ENCODE measurements around the gene FMNL2.

Gene FMNL2

DNA sequence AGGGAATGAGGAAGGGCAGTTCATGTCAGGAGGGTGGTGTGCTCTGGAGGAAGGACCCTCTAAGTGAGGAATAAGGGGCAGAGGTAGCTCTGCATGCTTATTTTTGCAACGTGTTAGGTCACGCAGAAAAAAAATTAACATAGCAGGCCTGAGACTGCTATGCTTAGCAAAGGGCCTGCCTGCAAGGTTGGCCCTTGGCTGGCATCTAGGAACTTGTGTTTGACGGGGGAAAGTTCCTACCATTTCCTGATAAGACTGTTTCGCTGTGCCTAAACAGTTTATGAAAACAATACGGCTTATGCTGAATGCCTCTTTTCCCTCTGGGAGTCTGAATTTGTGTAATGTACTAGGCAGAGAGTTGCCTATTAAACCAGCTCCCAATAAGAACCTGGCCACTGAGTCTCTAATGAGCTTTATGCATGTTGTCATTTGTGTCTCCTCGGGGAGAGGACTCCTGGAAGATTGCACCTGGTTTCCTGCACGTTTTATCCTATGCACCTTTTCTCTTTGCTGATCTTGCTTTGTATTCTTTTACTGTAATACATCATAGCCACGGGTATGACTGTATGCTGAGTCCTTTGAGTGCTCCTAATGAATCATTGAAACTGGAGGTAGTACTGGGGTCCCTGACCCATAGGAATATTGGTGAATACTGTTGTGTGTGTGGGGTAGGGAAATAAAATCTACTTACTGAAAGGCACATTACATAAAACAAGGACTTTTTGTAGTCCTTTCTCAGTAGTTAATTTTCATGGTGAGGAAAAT is 213.3 kb downstream of the FMNL2 start:
- no peak for DNase-seq (ENCODE audit: extremely low read depth in 1 of 2, low read depth in 1 of 2)

DNA sequence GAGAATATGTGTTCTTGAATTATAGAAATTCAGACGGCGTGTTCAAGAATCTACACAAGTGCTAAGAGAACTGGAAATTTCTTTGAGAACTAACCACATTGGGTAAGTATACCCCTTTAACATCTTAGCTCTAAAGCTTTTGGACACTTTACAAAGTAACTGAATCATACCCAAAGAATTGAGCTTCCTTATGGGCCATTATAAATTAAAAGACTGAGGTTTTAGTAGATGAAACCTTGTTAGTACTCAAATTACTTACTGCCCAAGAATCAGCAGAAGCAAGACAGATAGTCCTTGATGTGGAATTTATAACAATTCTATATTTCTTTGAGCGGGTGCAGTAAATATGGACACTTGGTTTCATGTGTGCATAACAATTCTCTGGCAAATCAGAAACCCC is 214.0 kb downstream of the FMNL2 start:
- DNase-seq (ENCODE audit: extremely low read depth in 1 of 2, low read depth in 1 of 2) = no peak

DNA sequence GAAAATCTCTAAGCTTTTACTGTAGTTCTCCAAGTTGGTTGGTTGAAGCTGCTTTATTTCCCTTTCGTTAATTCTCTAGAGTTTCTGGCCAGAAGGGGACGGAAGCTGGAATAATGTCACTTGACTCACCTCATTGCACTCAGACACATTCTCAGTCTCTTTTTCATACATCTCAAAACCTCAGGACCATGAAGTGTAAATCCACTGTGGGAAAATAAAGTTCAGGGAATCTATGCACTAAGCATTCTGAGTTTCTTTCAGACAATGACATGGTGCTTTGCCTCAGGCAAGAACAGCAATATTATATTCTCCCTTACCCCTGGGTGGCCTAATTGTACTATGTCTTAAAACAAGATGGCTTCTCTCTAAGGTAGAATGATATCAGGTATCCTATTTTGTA is 214.4 kb downstream of the FMNL2 start:
- no peak for DNase-seq (ENCODE audit: extremely low read depth in 1 of 2, low read depth in 1 of 2)

DNA sequence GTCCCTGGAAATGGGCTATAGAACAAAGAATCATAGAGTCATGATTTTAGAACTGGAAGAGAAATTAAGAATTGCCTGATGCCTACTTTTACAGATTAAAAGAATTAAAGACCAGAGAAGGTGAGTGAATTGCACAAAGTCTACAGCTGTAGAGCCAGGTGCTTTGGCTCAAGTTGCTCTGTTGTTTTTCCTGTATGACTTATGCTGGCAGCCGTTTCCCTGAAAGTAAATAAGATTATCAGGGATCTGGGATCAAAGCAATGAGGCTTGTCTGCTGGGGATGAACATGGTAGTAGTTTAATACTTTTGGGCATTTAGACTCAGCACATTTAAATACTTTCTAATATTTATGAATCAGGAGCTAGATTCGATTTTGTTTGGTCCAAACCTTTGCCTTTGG is 215.4 kb downstream of the FMNL2 start:
- no peak for DNase-seq (ENCODE audit: extremely low read depth in 1 of 2, low read depth in 1 of 2)

DNA sequence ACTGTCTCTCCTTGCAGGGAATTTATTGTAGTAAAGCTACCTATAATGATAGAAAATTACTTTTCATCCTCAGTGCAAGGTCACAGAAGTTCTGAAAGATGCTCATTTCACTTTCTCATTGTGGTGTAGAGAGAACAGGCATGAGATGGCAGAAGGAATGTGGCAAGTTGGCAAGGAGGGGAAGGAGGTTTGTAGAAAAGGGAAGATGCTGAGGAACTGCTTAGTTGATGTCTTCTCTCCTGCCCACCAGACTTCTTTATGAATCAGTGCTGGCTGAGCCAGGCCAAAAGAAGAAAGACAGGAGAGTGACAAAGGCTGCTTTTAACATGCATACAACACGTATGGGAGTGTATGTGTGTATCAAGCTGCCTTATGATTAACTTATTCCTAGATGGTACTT is 217.9 kb downstream of the FMNL2 start:
- DNase-seq (ENCODE audit: extremely low read depth in 1 of 2, low read depth in 1 of 2) = no peak

DNA sequence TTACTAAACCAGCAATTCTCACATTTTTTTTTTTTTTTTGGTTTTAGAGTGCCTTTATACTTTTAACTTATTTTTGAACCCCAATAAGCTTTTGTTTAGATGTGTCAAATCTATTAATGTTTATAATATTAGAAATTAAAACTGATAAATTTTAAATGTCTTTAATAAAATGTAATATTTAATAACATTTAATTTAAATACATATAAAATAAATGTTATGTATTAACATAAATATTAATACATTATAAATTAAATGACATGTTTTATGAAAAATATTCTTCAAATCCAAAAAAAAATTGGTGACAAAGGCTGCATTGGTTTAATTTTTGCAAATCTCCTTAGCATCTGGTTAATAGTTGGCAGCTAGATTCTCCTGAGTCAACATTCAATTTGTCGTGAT is 218.5 kb downstream of the FMNL2 start:
- no peak for DNase-seq (ENCODE audit: extremely low read depth in 1 of 2, low read depth in 1 of 2)

DNA sequence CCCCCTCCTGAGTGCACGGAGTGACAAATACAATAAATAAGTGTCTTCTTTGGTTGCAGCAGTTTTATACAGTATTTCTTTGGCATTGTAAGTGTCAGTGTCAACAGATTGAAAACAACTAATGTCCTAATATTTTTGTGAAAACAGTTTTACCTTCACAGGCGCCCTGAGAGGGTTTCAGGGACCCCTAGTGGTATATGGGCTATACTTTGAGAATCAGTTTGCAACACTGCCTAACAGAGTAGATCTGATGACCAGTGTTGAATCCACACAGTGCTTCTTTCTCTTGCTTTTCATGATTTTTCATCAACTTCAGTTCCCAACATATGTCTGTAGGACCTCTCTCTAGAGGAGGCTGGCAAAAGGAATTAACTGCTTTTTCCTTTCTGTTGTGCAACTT is 220.1 kb downstream of the FMNL2 start:
- no peak for DNase-seq (ENCODE audit: extremely low read depth in 1 of 2, low read depth in 1 of 2)

DNA sequence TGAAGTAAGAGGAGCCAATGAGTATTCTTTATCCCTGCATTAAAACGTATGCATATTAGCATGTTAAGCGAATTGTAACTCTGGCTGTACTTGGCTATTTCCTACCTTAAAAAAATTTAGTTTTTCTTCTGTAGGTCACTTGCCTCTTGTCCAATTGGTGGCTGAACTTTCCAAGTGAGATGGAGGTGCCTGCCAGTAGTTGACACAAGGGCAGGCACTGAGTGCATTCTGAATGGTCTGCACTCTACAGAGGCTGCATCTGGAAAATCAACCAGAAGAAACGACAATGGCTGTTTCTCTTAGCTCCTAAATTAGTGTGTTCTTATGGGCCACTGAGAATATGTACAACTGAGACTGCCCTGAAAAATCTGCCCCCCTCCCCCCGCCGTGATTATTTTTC is 221.5 kb downstream of the FMNL2 start:
- DNase-seq (ENCODE audit: extremely low read depth in 1 of 2, low read depth in 1 of 2) = no peak

DNA sequence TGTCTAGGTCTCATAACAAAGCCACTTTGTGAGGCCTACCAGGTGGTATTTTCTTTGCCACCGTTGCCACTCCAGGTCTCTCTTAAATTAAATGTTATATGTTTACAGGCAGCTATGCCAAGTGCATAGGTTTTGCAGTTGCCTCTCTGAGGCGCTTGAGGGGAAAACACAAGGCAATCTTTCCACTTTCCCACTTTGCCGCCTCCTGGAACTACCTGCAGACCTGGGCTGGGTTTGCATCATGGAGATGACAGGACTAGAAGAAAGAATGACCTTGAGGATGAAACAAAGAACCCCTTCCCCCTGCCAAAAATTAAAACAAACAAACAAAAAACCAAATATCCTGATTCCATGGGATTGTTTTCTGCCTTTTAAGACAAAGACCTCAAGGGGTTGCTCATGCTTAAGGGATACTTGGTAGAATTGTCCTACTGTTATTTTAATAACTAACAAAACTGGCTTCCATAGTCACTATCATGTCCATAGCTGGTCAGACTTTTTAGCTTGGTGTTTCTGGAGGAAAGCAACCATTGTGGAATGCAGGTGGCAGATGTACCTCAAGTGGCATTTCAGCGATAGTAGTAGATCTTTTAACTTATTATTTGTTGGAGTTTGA is 222.4 kb downstream of the FMNL2 start:
- no peak for DNase-seq (ENCODE audit: extremely low read depth in 1 of 2, low read depth in 1 of 2)

DNA sequence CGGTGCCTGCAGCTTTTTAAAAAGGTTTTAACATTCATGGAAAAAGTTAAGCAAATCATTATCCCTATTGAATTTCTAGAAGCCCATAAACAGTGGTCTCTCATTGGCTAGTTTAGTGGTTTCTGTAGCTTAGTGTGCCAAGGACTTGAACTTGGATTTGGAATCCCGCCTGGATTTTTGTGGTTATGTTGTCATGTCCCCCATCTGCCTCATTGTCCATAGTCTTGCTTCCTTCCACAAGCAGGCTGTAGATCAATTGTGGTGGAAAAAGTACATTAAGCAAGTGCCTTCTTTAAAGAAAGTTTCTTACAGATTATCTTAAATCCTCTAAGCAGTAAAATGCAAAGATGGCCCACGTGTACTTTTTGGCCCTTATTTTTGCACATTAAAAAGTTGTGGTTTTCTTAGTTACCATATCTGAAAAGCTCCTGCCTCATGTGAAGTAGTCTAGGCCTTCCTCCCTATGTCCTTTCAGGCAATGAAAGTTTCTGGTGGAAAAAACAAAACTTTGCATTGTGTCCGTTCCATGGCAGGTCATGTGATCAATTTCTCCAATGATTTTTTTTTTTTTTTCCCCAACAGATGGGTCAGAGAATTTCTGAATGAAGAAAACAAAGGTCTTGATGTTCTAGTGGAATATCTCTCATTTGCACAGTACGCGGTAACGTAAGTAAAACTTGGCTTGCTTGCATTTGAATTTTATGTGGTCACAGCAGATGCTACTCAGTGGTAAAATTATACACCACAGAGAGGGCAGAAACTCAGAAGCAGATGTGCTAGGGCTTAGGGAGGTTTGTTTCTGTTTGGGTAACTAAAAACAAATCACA is 223.4 kb downstream of the FMNL2 start:
- DNase-seq (ENCODE audit: extremely low read depth in 1 of 2, low read depth in 1 of 2) = no peak

DNA sequence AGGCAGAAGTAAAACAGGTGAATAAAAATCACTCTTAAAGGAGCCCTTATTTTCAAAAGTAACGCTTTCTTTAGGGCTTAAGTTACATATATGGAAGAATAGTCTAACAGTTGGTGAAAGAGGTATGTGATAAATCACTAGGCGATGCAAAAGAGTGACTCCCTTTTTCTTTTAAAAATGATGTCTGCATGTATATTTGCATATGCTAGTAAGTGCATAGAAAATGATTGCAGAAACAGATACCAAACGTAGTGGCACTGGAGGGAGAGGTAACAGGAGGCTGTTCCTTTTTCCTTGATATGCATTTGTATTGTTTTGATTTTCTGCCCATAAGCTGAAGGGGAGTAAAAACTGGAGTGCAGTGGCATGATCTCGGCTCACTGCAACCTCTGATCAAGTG is 224.0 kb downstream of the FMNL2 start:
- DNase-seq (ENCODE audit: extremely low read depth in 1 of 2, low read depth in 1 of 2) = no peak

DNA sequence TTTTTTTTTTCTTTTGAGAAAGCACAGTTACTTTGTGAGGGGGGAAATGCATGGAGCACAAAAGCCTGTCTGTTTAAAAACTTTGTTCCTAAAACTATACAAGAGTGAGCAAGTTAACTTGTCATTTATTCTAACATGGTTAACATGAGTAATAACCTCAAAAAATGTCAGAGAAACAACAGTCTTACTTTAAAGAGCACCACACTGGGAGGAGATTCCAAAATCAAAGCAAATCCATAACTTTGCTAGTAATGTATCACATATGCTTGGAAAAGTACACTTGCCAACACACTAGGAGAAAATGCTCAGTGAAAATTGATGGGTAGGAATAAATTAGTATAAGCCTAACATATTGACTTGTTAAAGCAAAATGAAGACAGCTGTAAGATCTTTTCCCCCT is 225.2 kb downstream of the FMNL2 start:
- no peak for DNase-seq (ENCODE audit: extremely low read depth in 1 of 2, low read depth in 1 of 2)

DNA sequence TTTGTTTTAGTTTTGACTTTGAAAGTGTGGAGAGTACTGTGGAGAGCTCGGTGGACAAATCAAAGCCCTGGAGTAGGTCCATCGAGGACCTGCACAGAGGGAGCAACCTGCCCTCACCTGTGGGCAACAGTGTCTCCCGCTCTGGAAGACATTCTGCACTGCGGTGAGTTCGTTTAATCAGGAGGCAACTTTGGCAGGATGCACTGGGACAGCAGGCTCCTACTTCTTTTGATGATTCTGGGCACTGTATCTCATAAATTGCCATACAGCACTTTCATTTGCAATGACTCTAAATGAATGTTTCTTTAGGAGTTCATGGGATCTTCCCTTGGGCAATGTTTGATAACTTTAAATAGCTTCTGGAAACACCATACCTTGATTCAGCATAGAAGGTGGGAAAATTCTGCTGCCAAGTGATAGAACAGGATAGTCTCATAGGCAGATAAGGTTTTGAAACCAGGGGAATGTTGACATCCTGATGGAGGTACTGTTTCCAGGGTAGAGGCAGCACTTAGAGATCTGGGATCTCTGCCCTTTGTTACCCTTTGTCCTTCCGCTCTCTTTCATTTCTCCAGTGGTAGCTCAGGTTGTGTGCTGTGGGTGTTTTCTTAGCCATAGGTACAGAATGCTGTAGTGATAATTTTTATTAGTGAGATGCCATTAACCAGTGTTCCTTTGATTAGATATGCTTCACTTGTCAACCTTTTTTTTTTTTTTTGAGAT is 226.1 kb downstream of the FMNL2 start:
- no peak for DNase-seq (ENCODE audit: extremely low read depth in 1 of 2, low read depth in 1 of 2)

DNA sequence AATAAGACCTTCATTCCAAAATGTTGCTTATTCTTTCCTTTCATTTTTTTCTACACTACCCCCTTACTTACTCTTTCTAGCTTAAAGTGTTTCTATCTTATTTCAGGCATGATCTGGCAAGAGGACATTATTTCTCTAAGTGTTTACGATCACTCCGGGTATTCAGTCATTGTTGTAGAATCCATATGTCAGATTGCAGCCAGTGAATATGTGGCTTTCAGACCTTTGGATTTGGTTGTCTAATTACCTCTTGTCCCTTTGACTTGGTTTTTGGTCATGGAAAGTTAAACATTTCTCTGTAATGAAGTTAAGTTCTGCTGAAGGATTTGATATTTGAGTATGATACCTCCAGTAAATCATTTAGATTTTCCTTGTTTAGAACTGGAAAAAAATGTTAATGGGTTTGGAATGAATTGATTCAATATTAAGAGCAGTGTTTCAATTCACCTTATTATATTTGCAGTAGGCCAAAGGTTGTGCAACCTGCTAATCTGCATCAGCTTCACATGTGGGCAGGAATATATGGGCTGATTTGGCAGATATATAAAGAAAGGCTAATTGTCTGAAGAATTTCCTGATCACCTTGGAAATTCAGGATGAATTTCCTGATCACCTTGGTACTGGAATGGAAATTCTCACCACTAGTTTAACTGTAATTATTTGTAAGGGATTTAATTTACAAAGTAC is 227.4 kb downstream of the FMNL2 start:
- no peak for DNase-seq (ENCODE audit: extremely low read depth in 1 of 2, low read depth in 1 of 2)

DNA sequence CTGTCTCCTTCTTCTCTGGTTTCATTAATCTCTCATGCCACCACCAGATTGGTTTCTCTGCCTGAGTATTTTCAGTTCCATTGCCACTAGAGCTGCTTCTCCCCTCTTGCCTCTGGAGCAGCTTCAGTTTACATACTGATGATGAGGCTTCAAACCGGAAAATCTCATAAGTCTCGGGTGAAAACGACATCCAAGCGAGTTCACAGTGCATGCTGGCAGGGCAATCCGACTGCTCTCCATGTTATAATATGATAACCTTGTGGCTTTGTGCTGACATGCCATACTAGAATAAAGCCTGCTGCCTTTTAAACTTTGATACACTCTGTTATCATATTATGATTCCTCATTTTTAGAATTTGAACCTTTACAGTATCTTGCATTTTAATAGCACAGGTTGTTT is 228.8 kb downstream of the FMNL2 start:
- DNase-seq (ENCODE audit: extremely low read depth in 1 of 2, low read depth in 1 of 2) = no peak

DNA sequence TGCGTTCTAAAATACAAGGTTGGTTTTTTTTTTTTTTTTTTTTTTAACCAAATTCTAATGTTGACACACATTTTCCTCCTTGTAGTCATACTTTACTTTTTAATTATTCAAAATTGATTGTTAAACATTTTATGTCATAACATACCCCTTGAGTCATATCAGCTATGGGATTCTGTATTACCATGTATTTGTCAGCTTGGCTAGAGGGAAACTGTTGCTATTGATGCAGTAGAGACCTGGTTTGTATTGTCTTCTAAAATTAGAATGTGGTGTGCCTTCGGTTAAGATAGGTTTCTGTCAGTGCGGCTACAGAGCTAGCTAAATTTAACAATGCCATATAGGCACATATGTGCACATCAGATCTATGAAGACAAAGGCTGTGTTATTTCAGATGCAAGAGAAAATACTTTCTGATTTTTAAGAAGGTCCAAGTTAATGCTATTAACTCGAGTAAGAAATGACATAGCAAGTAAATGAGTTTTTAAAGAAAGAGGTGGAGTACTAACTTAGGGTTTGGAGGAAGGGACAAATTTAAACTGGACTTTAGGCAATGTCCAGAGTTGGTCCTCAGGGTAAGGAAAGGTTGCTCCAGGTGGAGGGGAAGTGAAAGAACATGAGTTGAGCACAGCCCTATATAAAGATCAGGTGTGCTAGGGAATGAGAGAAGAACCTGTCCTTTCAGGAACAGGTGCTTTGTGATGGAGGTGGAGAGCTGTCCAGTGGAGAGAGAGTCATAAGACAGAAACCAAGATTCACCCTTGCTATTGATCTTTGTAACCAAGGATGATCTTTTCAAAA is 230.0 kb downstream of the FMNL2 start:
- no peak for DNase-seq (ENCODE audit: extremely low read depth in 1 of 2, low read depth in 1 of 2)

DNA sequence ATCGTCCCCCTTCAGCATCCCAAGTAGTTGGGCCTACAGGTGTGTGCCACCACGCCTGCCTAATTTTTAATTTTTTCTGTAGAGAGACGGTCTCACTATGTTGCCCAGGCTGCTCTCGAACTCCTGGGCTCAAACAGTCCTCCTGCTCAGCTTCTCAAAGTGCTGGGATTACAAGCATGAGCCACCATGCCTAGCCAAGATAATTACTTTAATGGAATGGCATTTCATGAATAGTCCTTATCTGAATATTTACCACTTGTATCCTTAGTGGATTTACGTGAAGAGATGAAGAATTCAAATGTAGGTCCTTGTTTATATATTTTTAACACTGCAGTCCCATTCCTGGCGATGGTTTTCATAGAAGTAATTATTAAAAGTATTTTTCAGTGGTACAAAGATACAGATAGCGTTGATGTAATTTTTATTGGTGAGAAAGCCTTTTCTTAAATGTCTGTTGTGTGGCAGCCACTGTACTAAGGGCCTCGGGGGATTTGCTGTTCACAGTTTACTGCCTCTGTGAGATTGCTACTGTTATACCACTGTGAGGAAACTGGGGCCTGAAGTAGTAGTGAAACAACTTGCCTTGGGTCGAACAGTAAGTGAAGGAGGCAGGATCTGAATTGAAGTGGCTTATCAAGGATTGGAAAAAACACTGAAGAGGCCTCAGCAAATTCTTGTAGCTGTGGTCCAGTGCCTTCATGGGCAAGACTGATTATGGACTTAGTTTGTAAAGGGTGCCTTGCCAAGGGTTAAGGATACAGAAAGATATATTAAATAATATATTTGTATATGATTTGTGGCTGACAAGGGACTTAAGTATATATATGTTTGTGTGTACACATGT is 231.1 kb downstream of the FMNL2 start:
- DNase-seq (ENCODE audit: extremely low read depth in 1 of 2, low read depth in 1 of 2) = no peak

DNA sequence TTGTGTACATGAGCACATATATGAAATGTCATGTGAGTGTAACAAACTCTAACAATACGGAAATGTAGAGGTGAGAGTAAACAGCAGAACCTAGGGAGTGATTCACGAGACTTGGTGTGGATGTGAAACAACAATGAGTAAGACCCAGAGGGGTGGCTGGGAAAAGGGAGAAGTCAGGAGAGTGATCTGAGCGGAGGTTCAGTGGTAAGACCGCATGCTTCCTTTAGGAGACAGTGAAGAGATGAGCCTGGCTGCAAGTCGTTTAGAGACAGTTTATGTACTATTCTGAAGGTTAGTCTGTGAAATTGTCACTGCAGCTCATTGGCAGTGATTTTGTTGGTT is 231.7 kb downstream of the FMNL2 start:
- DNase-seq (ENCODE audit: extremely low read depth in 1 of 2, low read depth in 1 of 2) = no peak

DNA sequence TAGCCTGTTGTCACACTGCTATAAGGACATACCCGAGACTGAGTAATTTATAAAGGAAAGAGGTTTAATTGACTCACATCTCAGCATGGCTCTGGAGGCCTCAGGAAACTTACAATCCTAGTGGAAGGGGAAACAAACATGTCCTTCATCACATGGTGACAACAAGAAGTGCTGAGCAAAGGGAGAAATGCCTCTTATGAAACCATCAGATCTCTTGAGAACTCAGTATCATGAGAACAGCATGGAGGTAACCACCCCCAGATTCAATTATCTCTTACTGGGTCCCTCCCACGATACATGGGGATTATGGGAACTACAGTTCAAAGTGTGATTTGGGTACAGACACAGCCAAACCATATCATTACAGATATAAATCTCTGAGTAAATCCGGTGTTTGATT is 233.6 kb downstream of the FMNL2 start:
- DNase-seq (ENCODE audit: extremely low read depth in 1 of 2, low read depth in 1 of 2) = no peak
